ENCODE results near the gene ETV6. TPM values are rescaled to one million over a fixed set of nuclear protein-coding genes. Genes with fewer than 3 reads are reported as not detected.
"Not testable (repeated sequence)": the region's sequence is repeated elsewhere in the genome, so short reads cannot be mapped to it uniquely, and the experiment has no call there.

ETV6 gene
- total RNA-seq, 1 donor from 2014 or later, result 18.4 TPM

DNA sequence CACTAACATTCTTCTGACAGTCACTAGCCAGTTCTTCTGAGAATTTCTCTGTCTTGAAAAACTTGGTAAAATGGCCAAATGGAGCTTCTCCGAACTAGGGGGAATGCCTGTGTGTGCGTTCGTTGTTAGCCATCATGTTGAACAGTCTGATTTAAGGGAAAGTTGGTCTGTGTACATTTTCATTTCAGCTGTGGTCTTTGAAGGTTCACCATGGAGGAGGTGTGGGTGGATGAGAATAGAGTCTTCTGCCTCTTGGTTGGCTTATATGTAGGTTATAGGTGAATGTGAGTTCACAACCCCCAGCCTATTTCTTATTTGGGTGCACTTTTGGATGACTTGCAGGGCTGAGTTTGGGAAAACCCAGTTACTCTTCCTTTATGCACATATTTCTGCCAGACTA is 12.9 kb downstream of the ETV6 start:
- DNase-seq (ENCODE audit: low spot score), result no peak
- intact Hi-C loops (cut with DNase I), result no loop called here

DNA sequence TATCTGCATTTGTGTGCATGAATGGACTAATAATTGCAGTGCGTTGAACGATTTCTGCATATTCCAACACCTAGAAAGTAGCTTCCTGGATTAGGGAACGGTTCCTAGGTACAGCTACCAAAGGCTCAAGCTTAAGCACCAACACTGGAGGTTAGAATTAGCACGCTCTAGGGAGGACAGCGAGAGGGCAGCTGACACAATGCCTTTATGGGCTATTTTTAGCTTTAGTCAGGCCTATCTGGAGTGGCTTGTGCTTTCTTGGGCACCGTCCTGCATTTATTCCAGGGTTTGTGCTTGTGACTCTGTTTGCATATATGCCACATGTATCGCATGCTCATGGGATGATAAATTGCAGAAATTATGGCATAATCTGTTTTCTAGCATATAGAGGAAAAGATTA is 13.7 kb downstream of the ETV6 start:
- intact Hi-C loops (cut with DNase I), result no loop called here
- DNase-seq (ENCODE audit: low spot score), result no peak

DNA sequence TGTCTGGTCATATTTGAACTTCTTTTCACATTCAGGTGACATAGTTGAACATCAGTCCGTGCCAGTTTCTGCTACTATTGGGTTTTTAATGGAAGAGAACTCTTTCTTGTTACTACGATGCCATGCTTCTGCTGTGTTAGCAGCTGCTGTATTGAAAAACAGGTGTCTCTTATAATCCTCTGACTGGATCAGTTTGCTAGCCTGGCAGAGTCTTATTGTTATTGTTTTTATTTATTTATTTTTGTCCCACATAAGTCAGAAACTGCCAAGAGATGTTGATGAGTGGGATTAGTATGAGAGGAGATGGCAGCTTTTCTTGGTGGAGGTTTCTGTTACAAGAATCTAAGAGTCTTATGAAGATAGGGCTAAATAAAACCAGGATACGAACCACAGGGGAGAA is 14.6 kb downstream of the ETV6 start:
- no peak for DNase-seq (ENCODE audit: low spot score)
- intact Hi-C loops (cut with DNase I), result no loop called here

DNA sequence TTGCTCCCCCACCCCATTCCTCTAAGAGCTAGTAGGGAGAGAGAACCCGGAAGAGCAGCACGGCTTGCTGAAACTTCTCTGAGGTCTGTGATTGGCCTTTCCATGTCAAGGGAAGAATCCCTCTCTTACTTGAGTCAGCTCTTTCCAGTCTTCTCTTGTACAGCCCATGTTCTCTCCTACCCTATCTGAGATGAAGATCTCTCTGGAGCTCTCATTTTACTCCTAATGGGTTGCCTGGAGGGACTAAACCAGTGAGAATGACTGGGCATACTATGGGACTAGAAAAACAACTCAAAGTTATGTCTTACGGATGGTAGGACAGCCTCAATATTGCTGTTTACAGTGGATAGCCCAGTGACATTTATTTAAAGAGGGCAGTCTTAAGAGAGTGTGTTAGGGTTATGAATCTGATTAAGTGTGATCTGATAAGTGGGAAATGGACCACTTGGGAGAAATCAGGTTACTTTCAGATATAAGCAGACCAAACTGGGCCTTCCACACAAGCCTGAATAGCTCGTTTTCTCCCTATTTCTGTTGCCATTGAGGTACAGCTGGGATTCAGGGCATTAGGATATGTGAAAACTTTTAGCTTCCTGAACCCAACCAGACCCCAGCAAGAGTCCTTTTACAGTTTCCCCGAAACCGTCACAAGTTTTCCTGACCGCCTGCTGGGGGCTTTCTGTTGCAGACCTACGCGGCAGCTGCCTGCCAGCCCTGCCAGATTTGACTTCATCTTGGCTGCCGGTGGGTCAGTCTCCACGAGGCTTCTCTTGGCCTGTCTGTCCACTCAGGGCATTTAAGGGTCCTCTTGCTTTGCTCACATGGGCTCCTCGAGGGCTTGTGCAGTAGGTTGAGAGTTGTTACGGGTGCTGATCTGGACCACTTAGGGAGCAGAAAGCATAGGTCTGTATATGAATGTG is 16.9 kb downstream of the ETV6 start:
- intact Hi-C loops (cut with DNase I), result no loop called here
- no peak for DNase-seq (ENCODE audit: low spot score)

DNA sequence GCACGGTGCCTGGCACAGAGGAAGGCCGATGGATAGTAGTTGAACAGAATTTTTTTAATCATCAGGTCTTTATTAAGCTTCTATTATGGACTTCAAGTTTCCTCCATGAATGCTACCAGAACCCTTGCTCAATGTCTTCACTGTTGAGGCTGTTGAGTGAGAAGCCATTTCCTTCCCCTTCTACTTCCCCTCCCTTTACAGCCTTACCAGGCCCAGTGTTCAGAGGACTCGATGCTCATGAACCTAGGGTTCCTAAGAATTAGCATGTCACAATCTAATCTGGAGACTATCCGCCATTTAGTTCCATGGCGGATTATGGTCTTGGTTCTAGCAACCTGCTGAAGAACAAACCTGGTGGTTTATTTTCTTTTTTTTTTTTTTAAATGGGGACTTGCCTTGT is 17.7 kb downstream of the ETV6 start:
- intact Hi-C loops (cut with DNase I), result no loop called here
- DNase-seq (ENCODE audit: low spot score), result no peak

DNA sequence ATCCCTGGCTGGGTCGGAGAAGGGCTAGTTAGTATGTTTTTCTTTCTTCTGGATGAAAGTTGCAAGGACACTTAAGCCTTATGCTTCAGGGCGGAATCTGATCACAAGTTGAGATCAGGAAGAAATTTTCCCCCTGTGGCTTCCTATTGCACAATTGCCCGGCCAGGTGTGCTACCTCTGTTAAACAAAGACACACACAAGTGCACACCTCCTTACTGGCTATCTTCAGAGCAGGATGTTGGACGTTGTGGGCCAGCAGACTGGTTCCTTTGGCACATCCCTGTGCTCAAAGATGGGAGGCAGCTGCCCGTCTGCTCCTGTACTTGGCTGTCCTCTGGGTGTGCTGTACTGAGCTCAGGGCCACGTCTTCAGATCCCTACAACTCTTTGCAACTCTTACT is 19.1 kb downstream of the ETV6 start:
- no peak for DNase-seq (ENCODE audit: low spot score)
- intact Hi-C loops (cut with DNase I), result no loop called here

DNA sequence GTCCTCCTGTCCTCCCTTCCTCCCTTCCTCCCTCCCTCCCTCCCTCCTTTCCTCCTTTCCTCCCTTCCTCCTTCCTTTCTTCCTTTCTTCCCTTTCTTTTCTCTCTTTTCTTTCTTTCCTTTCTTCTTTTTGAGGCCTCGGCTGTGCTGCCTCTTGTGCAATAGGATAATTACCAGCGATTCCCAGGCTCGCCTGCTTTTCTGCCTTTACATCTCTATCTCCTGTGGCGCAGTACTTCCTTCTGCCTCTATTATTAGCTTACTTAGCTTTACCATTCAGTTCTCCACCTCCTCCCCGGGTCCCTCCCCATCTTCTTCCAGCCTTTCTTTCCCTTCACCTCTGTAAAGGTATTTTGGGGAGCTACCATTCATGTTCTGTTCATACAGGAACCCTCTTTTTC is 19.9 kb downstream of the ETV6 start:
- intact Hi-C loops (cut with DNase I), result no loop called here
- no peak for DNase-seq (ENCODE audit: low spot score)

DNA sequence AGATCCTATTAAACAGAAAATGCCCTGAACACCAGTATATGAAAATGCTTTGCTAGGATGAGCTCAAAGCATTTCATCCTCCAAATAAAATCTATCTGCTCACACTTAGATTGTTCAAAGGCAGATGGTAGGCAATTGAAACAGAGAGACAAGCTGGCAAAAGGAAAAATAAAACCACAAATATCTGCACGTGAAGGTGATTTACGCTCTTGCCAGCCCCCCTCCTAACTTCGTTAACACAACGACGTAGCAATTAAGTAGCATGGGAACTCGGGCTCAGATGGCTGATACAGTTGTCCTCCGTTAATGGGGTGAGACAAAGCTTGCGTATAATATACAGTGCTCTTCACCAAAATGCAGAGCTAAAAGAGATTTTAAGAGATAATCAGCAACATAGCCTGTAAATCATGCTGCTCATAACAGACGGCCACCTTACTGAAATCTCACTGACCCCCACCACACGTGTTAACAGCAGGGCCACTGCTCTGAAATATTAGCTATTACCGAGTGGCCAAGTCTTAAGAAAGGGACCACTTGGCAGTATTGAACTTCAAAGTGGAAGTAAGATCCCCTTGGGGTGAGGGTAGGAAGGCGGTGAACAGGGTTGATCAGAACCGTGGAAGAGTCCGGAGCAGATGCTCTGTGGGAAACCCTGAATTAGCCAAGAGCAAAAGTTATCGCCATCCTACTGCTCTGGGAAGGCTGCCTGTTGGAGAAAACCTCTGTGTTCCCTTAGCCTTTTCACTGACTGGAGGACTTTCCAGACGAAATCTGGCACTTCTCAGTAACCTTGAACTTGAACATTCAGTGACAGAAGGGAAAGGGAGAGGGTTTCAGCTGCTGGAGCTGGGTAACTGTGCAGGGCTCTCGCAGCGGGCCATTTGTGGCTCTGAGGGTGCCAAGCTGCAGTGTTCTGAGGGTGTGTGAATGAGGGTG is 23.1 kb downstream of the ETV6 start:
- no peak for DNase-seq (ENCODE audit: low spot score)
- intact Hi-C loops (cut with DNase I), result loop anchor here (5.0 kb wide), 1 partner anchor 125 kb away; no protein-coding TSS in a partner anchor

DNA sequence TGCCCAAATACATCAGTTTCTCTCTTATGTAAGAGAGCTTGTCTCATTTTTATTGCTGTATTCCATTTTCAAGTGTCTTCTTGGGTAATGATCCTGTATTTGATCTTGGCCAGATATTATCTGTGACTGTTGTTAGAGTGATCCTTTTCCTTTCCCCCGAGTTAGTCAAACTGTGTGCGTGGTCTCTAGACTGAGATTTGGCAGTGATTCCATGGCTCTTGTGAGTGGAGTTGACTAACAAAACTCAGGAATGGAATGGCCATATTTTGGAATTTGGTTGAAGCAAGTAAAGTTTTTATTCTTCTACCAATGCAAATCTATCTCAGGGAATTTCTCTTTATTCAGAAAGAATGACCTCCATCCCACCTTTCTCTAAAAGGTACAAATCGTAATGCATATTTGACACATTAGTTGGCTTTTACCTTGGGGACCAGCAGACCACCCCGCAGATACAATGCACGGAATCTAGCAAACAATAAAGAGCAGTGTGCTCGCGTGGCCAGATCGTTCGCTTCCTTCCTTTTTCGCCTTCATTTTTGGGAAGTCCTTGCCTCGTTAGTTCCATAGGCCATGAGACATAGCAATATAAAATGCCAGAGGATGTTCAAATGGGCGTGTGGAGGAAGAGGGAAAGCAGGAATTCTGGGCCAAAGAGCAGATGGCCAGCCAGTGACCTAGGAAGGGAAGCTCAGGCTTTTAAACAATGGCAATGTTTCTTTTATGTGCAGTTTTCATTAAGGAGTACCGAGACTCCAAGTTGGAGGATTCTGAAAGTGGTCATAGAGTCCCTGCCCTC is 24.4 kb downstream of the ETV6 start:
- intact Hi-C loops (cut with DNase I), result loop anchor here (5.0 kb wide), 1 partner anchor 123 kb away; no protein-coding TSS in a partner anchor
- DNase-seq (ENCODE audit: low spot score), result no peak

DNA sequence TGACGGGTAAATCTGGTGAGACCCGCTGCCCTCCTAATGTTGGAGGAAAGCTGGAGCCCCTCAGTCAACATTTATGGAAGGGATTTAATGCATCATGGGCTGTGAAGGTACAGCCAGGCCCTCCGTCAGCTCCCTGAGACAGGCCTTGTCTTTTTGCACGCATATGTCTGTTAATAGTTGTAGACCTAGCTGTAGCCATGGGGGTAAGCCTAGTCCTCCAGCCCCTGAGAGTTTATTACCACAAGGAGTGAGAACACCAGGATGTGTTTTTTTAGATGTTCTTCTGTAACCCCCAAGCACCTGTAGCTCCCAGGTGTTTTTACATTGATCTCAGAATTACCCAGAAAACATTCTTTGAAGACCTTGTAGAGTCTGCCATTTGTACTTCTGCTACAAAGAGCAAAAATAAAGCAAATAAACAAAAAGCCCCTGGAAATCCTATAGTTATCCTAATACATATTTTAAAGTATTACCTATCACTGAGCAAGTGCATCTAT is 25.5 kb downstream of the ETV6 start:
- intact Hi-C loops (cut with DNase I), result loop anchor here (5.0 kb wide), 1 partner anchor 122 kb away; no protein-coding TSS in a partner anchor
- DNase-seq (ENCODE audit: low spot score), result no peak

DNA sequence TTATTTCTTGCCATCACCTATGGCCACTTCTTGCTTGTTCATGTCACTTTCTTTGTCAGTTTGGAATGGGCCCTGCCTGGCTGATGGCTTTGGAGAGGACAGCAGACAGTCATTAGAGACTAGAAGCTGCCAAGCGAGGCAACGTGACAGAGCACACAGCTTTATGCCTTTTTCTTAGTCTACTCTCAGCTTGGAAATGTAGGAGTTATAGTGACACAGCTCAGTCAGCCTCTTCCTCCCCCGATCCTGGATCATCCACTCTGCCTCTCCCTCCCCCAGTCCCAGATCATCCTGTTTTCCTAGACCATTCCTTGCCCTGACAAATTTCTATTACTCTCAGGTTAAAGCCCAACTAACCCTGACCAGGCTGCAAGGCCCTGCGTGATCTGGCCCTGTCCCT is 26.6 kb downstream of the ETV6 start:
- intact Hi-C loops (cut with DNase I), result no loop called here
- no peak for DNase-seq (ENCODE audit: low spot score)

DNA sequence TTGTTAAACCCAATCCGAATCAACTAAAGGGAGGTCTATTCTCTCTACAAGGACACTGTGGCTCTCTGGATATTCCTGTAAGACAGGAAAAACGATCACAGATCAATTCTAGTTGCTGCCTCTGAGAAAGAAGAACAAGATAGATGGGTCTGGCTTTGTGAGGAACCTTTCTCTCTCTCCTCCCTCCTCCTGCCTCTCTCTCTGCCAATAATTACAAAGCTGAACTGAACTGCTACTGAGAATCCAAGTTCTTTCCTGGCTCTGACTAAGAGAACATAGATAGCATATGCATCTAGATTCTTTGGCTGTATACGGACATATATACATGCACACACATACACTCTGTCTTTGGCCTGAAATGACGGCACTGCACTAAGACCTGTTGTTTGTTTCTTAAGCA is 27.6 kb downstream of the ETV6 start:
- intact Hi-C loops (cut with DNase I), result no loop called here
- DNase-seq (ENCODE audit: low spot score), result no peak

DNA sequence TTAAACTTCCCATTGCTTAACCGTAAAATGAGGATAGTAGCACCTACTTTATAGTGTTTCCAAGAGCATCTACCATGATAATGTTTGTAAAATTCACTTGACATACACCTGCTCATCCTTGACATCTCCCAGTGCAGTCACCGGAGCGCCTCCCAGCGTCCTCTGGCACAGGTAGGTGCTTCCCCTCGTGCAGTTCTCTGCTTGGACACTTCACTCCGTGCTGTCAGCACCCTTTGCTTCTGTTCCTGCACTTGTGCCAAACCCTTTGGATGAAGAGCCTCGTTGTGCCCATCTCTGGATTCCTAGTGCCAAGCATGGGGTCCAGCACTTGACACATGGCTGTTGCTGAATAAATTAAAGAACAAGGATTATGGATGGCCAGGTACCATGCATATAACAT is 28.3 kb downstream of the ETV6 start:
- no peak for DNase-seq (ENCODE audit: low spot score)
- intact Hi-C loops (cut with DNase I), result no loop called here

DNA sequence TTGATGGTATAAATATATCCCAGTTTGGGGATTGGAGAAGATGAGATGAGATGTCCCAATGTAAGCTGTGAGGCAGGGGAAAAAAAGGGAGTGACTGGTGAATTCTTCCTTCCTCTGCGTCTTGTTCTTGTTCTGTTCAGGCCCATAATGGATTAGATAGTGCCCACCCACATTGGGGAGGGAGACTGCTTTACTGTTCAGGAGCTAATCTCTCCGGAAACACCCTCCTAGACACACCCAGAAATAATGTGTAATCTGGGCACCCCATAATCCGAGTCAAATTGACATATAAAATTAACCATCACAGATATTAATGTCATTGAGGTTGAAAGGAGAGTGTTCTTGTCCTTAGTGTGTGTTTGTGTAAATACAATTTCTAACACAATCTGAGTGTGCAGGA is 29.3 kb downstream of the ETV6 start:
- intact Hi-C loops (cut with DNase I), result no loop called here
- DNase-seq (ENCODE audit: low spot score), result no peak

DNA sequence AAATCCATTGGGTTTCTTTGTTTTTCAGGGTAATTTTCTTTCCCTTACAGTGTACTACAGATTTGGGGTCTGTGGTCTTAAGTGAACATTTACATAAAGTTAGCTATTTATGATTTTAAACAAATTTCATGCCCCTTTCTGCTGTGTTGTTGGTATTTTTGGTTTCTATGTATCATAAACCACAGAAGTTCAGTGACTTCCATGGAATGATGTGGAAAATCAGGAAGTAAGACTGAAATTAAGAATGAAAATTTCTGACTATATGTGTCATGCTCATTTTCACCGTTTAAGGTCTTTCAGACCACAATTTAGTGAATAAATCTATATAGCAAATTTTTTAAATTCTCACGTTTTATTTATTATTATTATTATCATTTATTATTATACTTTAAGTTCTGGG is 31.7 kb downstream of the ETV6 start:
- intact Hi-C loops (cut with DNase I), result no loop called here
- no peak for DNase-seq (ENCODE audit: low spot score)

DNA sequence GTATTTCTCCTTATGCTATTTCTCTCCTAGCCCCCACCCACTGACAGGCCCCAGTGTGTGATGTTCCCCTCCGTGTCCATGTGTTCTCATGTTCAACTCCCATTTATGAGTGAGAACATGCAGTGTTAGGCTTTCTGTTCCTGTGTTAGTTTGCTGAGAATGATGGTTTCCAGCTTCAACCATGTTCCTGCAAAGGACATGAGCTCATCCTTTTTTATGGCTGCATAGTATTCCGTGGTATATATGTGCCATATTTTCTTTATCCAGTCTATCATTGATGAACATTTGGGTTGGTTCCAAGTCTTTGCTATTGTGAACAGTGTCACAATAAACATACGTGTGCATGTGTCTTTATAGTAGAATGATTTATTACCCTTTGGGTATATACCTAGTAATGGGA is 32.2 kb downstream of the ETV6 start:
- DNase-seq (ENCODE audit: low spot score); intact Hi-C loops (cut with DNase I): not testable (repeated sequence)

DNA sequence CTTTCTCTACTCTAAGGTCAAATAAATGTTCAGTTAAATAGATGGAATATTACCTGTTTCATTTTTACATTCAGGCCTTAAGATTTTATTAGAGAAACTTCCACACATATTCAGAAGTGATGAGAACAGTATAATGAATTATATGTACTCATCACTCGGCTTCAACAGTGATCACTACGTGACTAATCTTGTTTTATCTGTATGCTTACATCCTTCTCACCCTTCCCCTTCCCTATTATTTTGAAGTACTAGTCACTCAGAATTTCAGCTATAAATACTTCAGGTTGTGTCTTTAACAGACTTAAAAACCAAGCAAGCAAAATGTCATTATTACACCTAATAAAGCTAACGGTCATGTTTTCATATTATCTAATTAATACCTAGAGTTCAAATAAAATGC is 34.9 kb downstream of the ETV6 start:
- intact Hi-C loops (cut with DNase I), result no loop called here
- no peak for DNase-seq (ENCODE audit: low spot score)

DNA sequence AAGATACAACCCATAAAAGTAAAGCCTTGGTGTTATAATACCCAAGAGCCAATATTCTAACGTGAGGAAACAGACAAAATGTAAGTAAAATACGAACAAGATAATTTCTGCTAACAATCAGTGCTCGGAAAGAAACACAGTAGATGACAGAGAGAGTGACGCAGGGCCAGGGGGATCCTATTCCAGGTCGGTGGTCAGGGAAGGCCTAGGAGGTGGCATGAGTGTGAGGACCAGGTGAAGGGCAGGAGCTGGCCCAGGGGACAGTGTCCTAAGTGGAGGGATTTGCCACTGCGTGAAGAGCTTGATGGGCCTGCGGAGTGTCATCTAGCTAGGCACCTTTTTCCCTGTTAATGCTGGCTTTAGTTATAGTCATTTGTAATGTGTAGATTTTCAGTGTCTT is 35.3 kb downstream of the ETV6 start:
- no peak for DNase-seq (ENCODE audit: low spot score)
- intact Hi-C loops (cut with DNase I), result no loop called here

DNA sequence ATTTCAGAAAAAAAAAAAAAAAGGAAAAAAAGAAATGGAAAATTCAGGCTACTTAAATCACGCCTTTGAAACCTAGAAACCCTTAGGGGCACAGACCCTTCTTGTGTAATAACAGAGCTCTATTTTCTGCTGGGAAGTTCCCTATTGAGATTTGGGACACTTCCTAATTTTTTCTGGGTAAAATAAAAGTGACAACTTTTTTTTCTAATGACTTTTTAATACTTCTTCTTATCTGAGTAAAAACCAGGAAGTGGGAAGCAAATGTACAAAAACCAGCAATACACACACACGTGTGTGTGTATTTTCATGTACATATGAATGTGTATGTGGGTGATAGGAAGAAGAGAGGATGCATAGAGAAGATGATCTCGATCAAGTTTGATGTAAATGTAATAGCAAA is 35.8 kb downstream of the ETV6 start:
- intact Hi-C loops (cut with DNase I), result no loop called here
- DNase-seq (ENCODE audit: low spot score), result no peak

DNA sequence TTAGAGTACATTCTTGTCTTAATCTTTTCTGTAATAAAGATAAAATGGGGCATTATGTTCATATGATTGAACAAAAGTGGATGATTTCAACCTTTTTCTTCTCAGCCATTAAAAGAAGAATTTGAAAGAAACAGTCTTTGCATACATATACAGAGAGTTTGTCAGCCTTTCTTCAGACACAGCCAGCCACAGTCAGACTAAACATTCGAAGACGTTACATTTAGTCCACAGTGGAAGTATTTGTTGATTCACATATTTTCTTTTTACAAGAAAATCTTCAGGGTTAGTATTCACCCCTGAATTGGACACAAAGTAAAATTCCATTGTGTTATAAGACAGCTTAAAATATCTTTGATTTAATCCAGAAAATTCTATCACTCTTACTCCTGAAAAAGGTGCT is 36.2 kb downstream of the ETV6 start:
- no peak for DNase-seq (ENCODE audit: low spot score)
- intact Hi-C loops (cut with DNase I), result no loop called here
